MM.1S (cell line): ENCODE results near the gene CCDC182.

ENCODE experiments used
- DNase-seq: peaks from one replicate; pipeline ENCODE4 v3.0.0-alpha.2; 2015
- H2AFZ ChIP-seq: fragments of 300-600 bp; sonication (generic); 2 replicates; pipeline ENCODE4 v1.6.0; 2016; ENCODE audit warnings: antibody characterized with exemption, low read length
- H3F3A ChIP-seq: fragments of 300-600 bp; sonication (generic); 2 replicates; pipeline ENCODE4 v1.6.1; 2016; ENCODE audit warnings: mild to moderate bottlenecking, antibody characterized with exemption, low read length, moderate library complexity, mixed read lengths; ENCODE audit not compliant: insufficient read depth
- H3K27ac ChIP-seq: fragments of 300-600 bp; sonication (generic); 2 replicates; pipeline ENCODE4 v1.5.1; 2016; ENCODE audit warnings: mild to moderate bottlenecking, low read length
- H3K27me3 ChIP-seq: fragments of 300-600 bp; sonication (generic); replicated peaks from 2 replicates; pipeline ENCODE4 v1.6.0; 2016; ENCODE audit warnings: low read length; ENCODE audit not compliant: insufficient read depth
- H3K36me3 ChIP-seq: fragments of 300-600 bp; sonication (generic); replicated peaks from 2 replicates; pipeline ENCODE4 v1.6.1; 2016; ENCODE audit warnings: mild to moderate bottlenecking, low read length, mixed read lengths; ENCODE audit not compliant: insufficient read depth
- H3K4me1 ChIP-seq: fragments of 300-600 bp; sonication (generic); 2 replicates; pipeline ENCODE4 v1.6.1; 2016; ENCODE audit warnings: low read length, mixed read lengths
- H3K4me2 ChIP-seq: fragments of 300-600 bp; sonication (generic); 2 replicates; pipeline ENCODE4 v1.6.0; 2016; ENCODE audit warnings: low read depth, low read length
- H3K4me3 ChIP-seq: fragments of 300-600 bp; sonication (generic); 2 replicates; pipeline ENCODE4 v1.5.1; 2016; ENCODE audit warnings: low read length, mixed read lengths
- H3K79me2 ChIP-seq: fragments of 300-600 bp; sonication (generic); 2 replicates; pipeline ENCODE4 v1.6.1; 2016; ENCODE audit warnings: mixed run types, low read length, mixed read lengths
- H3K9ac ChIP-seq: fragments of 300-600 bp; sonication (generic); 2 replicates; pipeline ENCODE4 v1.6.1; 2016; ENCODE audit warnings: low read length, mixed read lengths
- H3K9me2 ChIP-seq: fragments of 300-600 bp; sonication (generic); replicated peaks from 2 replicates; pipeline ENCODE4 v1.6.1; 2016; ENCODE audit warnings: mild to moderate bottlenecking, low read length, mixed read lengths; ENCODE audit not compliant: insufficient read depth
- H3K9me3 ChIP-seq: fragments of 300-600 bp; sonication (generic); replicated peaks from 2 replicates; pipeline ENCODE4 v1.6.1; 2016; ENCODE audit warnings: mild to moderate bottlenecking, low read length, mixed read lengths; ENCODE audit not compliant: insufficient read depth
- H4K20me1 ChIP-seq: fragments of 300-600 bp; sonication (generic); 2 replicates; pipeline ENCODE4 v1.6.1; 2016; ENCODE audit warnings: mild to moderate bottlenecking, low read length, moderate library complexity, mixed read lengths; ENCODE audit not compliant: insufficient read depth
- EZH2 ChIP-seq: fragments of 300-600 bp; sonication (generic); optimal IDR thresholded peaks from 2 replicates; pipeline ENCODE3; 2017; ENCODE audit warnings: low read depth, mild to moderate bottlenecking, antibody characterized with exemption, low read length, mixed read lengths
- EZH2phosphoT487 ChIP-seq: fragments of 300-600 bp; sonication (generic); IDR thresholded peaks from 2 replicates; pipeline ENCODE4 v1.6.1; 2018; ENCODE audit warnings: antibody characterized with exemption, low read length
- TF ChIP-seq, protein P1 (sequence below): fragments of 300-600 bp; sonication (generic); IDR thresholded peaks from 2 replicates; pipeline ENCODE4 v1.5.1; 2016; ENCODE audit warnings: antibody characterized with exemption, low read length, mixed read lengths

The CCDC182 gene

GRCh38 chr17:57705921-57706695, 39.0 kb downstream of the CCDC182 start:
- H3K9me2 ChIP-seq, result no peaks in the 10 kb centered on the region
- no peaks in the 10 kb centered on the region for H3K4me1 ChIP-seq
- no peak overlapping the region for H3K9ac ChIP-seq
- no peak overlapping the region for H2AFZ ChIP-seq
- H3K9me3 ChIP-seq, result no peaks in the 10 kb centered on the region
- no peak overlapping the region for H3K4me2 ChIP-seq
- no peak overlapping the region for H3K4me3 ChIP-seq
- H4K20me1 ChIP-seq, result no peaks in the 10 kb centered on the region
- no peak for DNase-seq
- H3K36me3 ChIP-seq, result no peaks in the 10 kb centered on the region
- no peaks in the 10 kb centered on the region for H3K79me2 ChIP-seq
- TF ChIP-seq, protein P1, sequence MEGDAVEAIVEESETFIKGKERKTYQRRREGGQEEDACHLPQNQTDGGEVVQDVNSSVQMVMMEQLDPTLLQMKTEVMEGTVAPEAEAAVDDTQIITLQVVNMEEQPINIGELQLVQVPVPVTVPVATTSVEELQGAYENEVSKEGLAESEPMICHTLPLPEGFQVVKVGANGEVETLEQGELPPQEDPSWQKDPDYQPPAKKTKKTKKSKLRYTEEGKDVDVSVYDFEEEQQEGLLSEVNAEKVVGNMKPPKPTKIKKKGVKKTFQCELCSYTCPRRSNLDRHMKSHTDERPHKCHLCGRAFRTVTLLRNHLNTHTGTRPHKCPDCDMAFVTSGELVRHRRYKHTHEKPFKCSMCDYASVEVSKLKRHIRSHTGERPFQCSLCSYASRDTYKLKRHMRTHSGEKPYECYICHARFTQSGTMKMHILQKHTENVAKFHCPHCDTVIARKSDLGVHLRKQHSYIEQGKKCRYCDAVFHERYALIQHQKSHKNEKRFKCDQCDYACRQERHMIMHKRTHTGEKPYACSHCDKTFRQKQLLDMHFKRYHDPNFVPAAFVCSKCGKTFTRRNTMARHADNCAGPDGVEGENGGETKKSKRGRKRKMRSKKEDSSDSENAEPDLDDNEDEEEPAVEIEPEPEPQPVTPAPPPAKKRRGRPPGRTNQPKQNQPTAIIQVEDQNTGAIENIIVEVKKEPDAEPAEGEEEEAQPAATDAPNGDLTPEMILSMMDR, result no peak
- TF ChIP-seq EZH2phosphoT487 (no peak), EZH2 (no peak)
- no peak overlapping the region for H3K27ac ChIP-seq
- H3K27me3 ChIP-seq, result no peaks in the 10 kb centered on the region
- H3F3A ChIP-seq, result no peaks in the 10 kb centered on the region

- no peak overlapping the region for H3K4me2 ChIP-seq
- no peaks in the 10 kb centered on the region for H3K36me3 ChIP-seq
- H3K9ac ChIP-seq, result no peak overlapping the region
- no peak overlapping the region for H2AFZ ChIP-seq
- no peaks in the 10 kb centered on the region for H3F3A ChIP-seq
- H3K4me1 ChIP-seq, result no peaks in the 10 kb centered on the region
- no peaks in the 10 kb centered on the region for H4K20me1 ChIP-seq
- no peaks in the 10 kb centered on the region for H3K9me3 ChIP-seq
- H3K4me3 ChIP-seq, result no peak overlapping the region
- H3K27me3 ChIP-seq, result no peaks in the 10 kb centered on the region
- H3K79me2 ChIP-seq, result no peaks in the 10 kb centered on the region
- DNase-seq, result no peak
- H3K27ac ChIP-seq, result no peak overlapping the region
- TF ChIP-seq, protein P1, result no peak
- TF ChIP-seq EZH2phosphoT487 (no peak), EZH2 (no peak)
- no peaks in the 10 kb centered on the region for H3K9me2 ChIP-seq
These were observed 40.7 kb downstream of the CCDC182 start for GRCh38 chr17:57704448-57704847.

DNA sequence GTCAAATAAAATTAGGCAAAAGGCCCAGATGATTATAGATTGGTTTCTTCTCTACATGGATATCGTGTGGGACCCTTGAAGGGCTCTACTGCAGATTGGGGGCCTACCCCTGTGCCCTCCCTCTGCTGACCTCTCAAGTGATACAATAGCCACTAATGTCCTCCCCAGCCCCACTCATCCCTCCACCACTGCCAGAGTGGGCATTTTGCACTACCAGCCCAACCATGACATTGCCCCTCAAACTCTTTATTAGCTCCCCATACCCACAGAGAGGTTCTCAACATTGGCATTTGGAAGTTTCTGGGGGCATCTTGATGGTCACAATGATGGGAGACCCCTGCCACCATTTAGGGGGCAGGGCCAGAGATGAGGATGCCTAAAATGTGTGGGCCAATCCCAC, 41.8 kb downstream of the CCDC182 start:
- Histone ChIP-seq H3K9me3 (no peaks in the 10 kb centered on the region), H4K20me1 (no peaks in the 10 kb centered on the region), H3K27me3 (no peaks in the 10 kb centered on the region), H3K79me2 (no peaks in the 10 kb centered on the region), H3K27ac (no peak overlapping the region), H2AFZ (no peak overlapping the region), H3F3A (no peaks in the 10 kb centered on the region), H3K9ac (no peak overlapping the region), H3K4me1 (no peaks in the 10 kb centered on the region), H3K4me3 (no peak overlapping the region), H3K36me3 (no peaks in the 10 kb centered on the region), H3K9me2 (no peaks in the 10 kb centered on the region), H3K4me2 (no peak overlapping the region)
- no peak for DNase-seq
- no peak for TF ChIP-seq EZH2
- TF ChIP-seq EZH2phosphoT487, result no peak
- TF ChIP-seq, protein P1, result no peak
